ENCODE results near the gene CUL4A.

Gene CUL4A

DNA sequence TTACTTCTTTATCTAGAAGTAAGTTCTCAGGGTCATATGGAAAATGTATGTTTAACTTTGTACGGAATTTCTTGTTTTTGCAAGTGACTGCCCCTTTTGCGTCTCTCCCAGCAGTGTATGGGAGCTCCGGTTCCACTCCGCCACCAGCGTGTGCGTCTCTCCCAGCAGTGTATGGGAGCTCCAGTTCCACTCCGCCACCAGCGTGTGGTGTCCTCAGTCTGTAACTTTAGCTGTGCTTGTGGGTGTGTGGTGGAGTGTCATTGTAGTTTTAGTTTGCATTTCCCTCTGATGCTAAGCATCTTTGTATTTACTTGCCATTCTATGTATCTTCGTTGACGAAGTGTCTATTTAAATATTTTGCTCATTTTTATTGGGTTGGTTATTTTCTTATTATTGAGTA is 2.4 kb downstream of the CUL4A start:
- no peak overlapping the region for H2AFZ ChIP-seq (ENCODE audit: low read length)
- H3K4me3 ChIP-seq (ENCODE audit: low read depth, low read length, poor library complexity, severe bottlenecking), result no peak overlapping the region
- no peaks in the 10 kb centered on the region for H3K27me3 ChIP-seq (ENCODE audit: insufficient read depth, low read length)
- H3F3A ChIP-seq (ENCODE audit: insufficient read depth, low read length), result no peaks in the 10 kb centered on the region
- H3K79me2 ChIP-seq (ENCODE audit: insufficient read depth, low read length), result peaks cover 83% of the 10 kb centered on the region
- H3K36me3 ChIP-seq (ENCODE audit: insufficient read depth, low read length), result peaks cover 35% of the 10 kb centered on the region
- H3K9me3 ChIP-seq (ENCODE audit: low read length), result no peaks in the 10 kb centered on the region
- H3K4me2 ChIP-seq (ENCODE audit: low read length), result no peak overlapping the region
- H3K9ac ChIP-seq (ENCODE audit: low read length), result no peak overlapping the region
- H3K9me2 ChIP-seq (ENCODE audit: low read depth, low read length), result no peaks in the 10 kb centered on the region
- H3K27ac ChIP-seq (ENCODE audit: low read depth, low read length, poor library complexity, severe bottlenecking), result no peak overlapping the region
- H4K20me1 ChIP-seq (ENCODE audit: insufficient read depth, low read length), result no peaks in the 10 kb centered on the region
- no peak for TF ChIP-seq EZH2 (IDR thresholded peaks at IDR 0.05; ENCODE audit: borderline replicate concordance, low read length)
- TF ChIP-seq, protein P1, sequence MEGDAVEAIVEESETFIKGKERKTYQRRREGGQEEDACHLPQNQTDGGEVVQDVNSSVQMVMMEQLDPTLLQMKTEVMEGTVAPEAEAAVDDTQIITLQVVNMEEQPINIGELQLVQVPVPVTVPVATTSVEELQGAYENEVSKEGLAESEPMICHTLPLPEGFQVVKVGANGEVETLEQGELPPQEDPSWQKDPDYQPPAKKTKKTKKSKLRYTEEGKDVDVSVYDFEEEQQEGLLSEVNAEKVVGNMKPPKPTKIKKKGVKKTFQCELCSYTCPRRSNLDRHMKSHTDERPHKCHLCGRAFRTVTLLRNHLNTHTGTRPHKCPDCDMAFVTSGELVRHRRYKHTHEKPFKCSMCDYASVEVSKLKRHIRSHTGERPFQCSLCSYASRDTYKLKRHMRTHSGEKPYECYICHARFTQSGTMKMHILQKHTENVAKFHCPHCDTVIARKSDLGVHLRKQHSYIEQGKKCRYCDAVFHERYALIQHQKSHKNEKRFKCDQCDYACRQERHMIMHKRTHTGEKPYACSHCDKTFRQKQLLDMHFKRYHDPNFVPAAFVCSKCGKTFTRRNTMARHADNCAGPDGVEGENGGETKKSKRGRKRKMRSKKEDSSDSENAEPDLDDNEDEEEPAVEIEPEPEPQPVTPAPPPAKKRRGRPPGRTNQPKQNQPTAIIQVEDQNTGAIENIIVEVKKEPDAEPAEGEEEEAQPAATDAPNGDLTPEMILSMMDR (IDR thresholded peaks at IDR 0.05; ENCODE audit: low read length), result peak; percentile 32; the same call in 1 of the 2 replicates
- peaks cover 43% of the 10 kb centered on the region for H3K4me1 ChIP-seq (ENCODE audit: insufficient read depth, low read length, severe bottlenecking)

DNA sequence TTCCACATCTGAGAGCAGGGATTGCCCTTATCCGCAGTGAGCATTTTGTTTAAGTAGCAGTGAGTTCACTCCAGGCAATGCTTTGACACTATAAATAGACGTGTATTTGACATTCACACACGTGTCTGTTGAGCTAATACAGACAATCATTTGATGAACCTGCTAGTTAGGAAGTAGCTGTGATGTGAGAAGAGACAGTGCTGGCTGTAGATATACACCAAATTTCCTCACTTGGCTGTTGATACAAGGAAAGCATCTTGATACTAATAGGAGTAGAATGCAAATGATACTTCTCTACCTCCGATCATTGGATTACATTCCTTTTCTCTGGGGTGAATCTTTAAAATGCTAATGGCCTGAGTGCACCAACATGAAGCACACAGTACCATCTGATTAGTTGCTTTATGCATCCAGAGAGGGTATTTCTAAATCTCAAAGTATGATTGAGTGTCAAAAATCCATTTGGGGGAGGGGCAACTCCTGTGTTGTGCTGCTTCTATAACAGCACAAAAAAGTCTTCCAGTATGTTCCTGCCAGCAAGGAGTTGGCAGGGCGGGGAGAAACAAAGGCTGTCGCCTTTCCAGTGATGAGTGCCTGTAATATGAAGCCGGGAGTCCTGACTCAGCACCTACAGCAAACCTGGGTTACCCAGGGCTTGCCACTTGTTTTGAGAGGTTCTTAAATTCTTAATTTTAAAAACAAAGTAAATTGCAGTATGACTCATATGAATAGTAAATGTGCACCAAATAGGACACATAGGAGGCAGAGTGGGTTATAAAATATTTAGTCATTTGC is 7.0 kb downstream of the CUL4A start:
- Histone ChIP-seq H2AFZ (ENCODE audit: low read length) (no peak overlapping the region), H3K4me2 (ENCODE audit: low read length) (no peak overlapping the region; the same call in 1 of the 2 replicates), H3K79me2 (ENCODE audit: insufficient read depth, low read length) (peaks cover 85% of the 10 kb centered on the region), H3K9ac (ENCODE audit: low read length) (no peak overlapping the region), H4K20me1 (ENCODE audit: insufficient read depth, low read length) (no peaks in the 10 kb centered on the region), H3K4me3 (ENCODE audit: low read depth, low read length, poor library complexity, severe bottlenecking) (no peak overlapping the region), H3K27ac (ENCODE audit: low read depth, low read length, poor library complexity, severe bottlenecking) (no peak overlapping the region), H3K9me2 (ENCODE audit: low read depth, low read length) (no peaks in the 10 kb centered on the region), H3K36me3 (ENCODE audit: insufficient read depth, low read length) (peaks cover 54% of the 10 kb centered on the region), H3K9me3 (ENCODE audit: low read length) (no peaks in the 10 kb centered on the region), H3F3A (ENCODE audit: insufficient read depth, low read length) (no peaks in the 10 kb centered on the region), H3K27me3 (ENCODE audit: insufficient read depth, low read length) (no peaks in the 10 kb centered on the region), H3K4me1 (ENCODE audit: insufficient read depth, low read length, severe bottlenecking) (peaks cover 20% of the 10 kb centered on the region)
- TF ChIP-seq, protein P1 (IDR thresholded peaks at IDR 0.05; ENCODE audit: low read length), result no peak
- TF ChIP-seq EZH2 (IDR thresholded peaks at IDR 0.05; ENCODE audit: borderline replicate concordance, low read length), result no peak

DNA sequence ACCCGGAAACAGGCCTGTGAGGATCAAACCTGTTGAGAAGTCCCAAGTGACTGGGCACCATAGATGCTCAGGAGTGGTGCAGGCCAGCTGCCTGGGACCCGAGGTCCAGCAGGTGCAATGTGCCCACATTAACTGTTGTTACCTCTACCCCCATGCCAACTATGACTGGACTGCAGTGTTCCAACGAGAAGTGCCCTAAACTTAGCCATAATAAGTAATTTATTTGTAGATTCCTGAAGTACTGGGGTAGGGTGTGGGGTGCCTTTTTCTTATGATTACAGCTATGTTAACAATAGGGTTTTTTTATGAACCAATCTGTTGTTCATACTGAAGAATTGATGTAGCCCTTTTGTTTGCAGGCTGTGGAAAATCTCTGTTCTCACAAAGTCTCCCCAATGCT is 9.2 kb downstream of the CUL4A start:
- Histone ChIP-seq H3K4me1 (ENCODE audit: insufficient read depth, low read length, severe bottlenecking) (peaks cover 18% of the 10 kb centered on the region), H3K79me2 (ENCODE audit: insufficient read depth, low read length) (peaks cover 70% of the 10 kb centered on the region), H3K9me3 (ENCODE audit: low read length) (no peaks in the 10 kb centered on the region), H3K4me3 (ENCODE audit: low read depth, low read length, poor library complexity, severe bottlenecking) (no peak overlapping the region), H3K27ac (ENCODE audit: low read depth, low read length, poor library complexity, severe bottlenecking) (no peak overlapping the region), H3F3A (ENCODE audit: insufficient read depth, low read length) (no peaks in the 10 kb centered on the region), H3K9me2 (ENCODE audit: low read depth, low read length) (no peaks in the 10 kb centered on the region), H3K4me2 (ENCODE audit: low read length) (no peak overlapping the region), H4K20me1 (ENCODE audit: insufficient read depth, low read length) (no peaks in the 10 kb centered on the region), H2AFZ (ENCODE audit: low read length) (no peak overlapping the region), H3K36me3 (ENCODE audit: insufficient read depth, low read length) (peaks cover 64% of the 10 kb centered on the region), H3K27me3 (ENCODE audit: insufficient read depth, low read length) (no peaks in the 10 kb centered on the region), H3K9ac (ENCODE audit: low read length) (no peak overlapping the region)
- TF ChIP-seq, protein P1 (IDR thresholded peaks at IDR 0.05; ENCODE audit: low read length), result no peak
- no peak for TF ChIP-seq EZH2 (IDR thresholded peaks at IDR 0.05; ENCODE audit: borderline replicate concordance, low read length)
